Suprapubic skin (tissue), 4 donors: ENCODE results near the gene ARSJ.

Source experiments
- EP300 ChIP-seq: sonication (generic); formaldehyde crosslinking; IDR thresholded peaks from one replicate; pipeline ENCODE4 v1.6.1; 2017; ENCODE audit warnings: antibody characterized with exemption
- POLR2AphosphoS5 ChIP-seq, 3 donors: sonication (generic); formaldehyde crosslinking; IDR thresholded peaks; one replicate each; pipeline ENCODE4 v1.6.1; 2017; ENCODE audit warnings: antibody characterized with exemption in 3 of 3
- TF ChIP-seq, protein P1 (sequence below), 2 donors: fragments of 200-600 bp in 1 of 2; fragments of 450-650 bp in 1 of 2; sonication (generic) in 1 of 2; IDR thresholded peaks; one replicate each; pipeline ENCODE4 v1.5.1; 2016 to 2019; ENCODE audit warnings: antibody characterized with exemption in 2 of 2, mild to moderate bottlenecking in 1 of 2, moderate library complexity in 1 of 2

DNA sequence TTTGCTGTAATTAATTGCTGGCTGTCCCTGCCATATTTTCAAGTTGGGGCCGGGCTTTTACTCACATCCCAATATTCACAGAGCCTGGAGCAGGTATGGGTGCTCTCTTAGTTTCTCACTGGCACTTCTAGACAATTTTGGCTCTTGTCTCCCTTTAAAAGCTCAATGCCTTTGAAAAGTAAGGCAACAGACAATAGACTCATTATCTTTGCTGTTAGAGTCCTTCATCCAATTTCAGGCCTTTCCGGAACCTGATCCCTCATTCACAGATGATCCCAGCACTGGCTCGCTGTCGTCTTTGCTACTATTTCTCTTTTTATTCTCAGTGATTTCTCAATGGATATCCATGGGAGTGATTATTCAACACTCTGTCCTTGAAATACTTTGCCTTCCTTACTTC, 6.7 kb downstream of the ARSJ start:
- TF ChIP-seq, protein P1, sequence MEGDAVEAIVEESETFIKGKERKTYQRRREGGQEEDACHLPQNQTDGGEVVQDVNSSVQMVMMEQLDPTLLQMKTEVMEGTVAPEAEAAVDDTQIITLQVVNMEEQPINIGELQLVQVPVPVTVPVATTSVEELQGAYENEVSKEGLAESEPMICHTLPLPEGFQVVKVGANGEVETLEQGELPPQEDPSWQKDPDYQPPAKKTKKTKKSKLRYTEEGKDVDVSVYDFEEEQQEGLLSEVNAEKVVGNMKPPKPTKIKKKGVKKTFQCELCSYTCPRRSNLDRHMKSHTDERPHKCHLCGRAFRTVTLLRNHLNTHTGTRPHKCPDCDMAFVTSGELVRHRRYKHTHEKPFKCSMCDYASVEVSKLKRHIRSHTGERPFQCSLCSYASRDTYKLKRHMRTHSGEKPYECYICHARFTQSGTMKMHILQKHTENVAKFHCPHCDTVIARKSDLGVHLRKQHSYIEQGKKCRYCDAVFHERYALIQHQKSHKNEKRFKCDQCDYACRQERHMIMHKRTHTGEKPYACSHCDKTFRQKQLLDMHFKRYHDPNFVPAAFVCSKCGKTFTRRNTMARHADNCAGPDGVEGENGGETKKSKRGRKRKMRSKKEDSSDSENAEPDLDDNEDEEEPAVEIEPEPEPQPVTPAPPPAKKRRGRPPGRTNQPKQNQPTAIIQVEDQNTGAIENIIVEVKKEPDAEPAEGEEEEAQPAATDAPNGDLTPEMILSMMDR (IDR thresholded peaks at IDR 0.05) = no peak
- TF ChIP-seq EP300 (no peak), POLR2AphosphoS5 (IDR thresholded peaks at IDR 0.05) (no peak)
